Endothelial cell of umbilical vein (primary cell): Measurements from ENCODE around the gene RAD9B. TPM values are rescaled to one million over a fixed set of nuclear protein-coding genes. Genes with fewer than 3 reads are reported as not detected.

Source experiments
- BruUV-seq: library from RNA; stranded (reverse); fragments of 400-500 nt; replicated peaks from 2 replicates; lab custom pipeline; 2021; lab: Mats Ljungman, UMichigan
- CTCF ChIA-PET: fragments of 300-600, 350-600 bp; sonication (Branson Sonifier 250); formaldehyde crosslinking; loops from one replicate; lab custom pipeline; 2021; ENCODE audit warnings: antibody characterized with exemption, inconsistent platforms; lab: Charles Lee
- POLR2A ChIA-PET: fragments of 300-600, 350-600 bp; sonication (Branson Sonifier 250); formaldehyde crosslinking; loops from one replicate; lab custom pipeline; 2021; ENCODE audit warnings: antibody characterized with exemption, inconsistent platforms; lab: Charles Lee
- DNase-seq: peaks from one replicate; pipeline ENCODE4 v3.0.0-alpha.2; 2011; ENCODE audit warnings: low read depth, low spot score
- FAIRE-seq: peaks from 2 replicates; lab custom pipeline; 2011; peaks lifted over from hg19 to GRCh38; lab: Jason Lieb, UNC
- H2AFZ ChIP-seq: 2 replicates; pipeline ENCODE4 v1.6.0; 2012; ENCODE audit warnings: low read depth, low read length, control low read depth, inconsistent platforms
- H3K27ac ChIP-seq: 2 replicates; pipeline ENCODE4 v1.5.1; 2011; ENCODE audit warnings: low read depth, mild to moderate bottlenecking, control low read depth, low read length, moderate library complexity; ENCODE audit not compliant: insufficient read depth
- H3K27me3 ChIP-seq, 2 experiments: 2 replicates each; pipeline versions ENCODE4 v1.6.0 to v1.6.1; 2011; ENCODE audit warnings: low read length in 2 of 2, mixed read lengths in 1 of 2; ENCODE audit not compliant: control insufficient read depth in 2 of 2, insufficient read depth in 2 of 2
- H3K36me3 ChIP-seq, 2 experiments: 2 replicates in 1 of 2; 3 replicates in 1 of 2; pipeline ENCODE4 v1.5.1; 2011; ENCODE audit warnings: low read length in 2 of 2, mild to moderate bottlenecking in 1 of 2, moderate library complexity in 1 of 2; ENCODE audit not compliant: control insufficient read depth in 2 of 2, insufficient read depth in 2 of 2; ENCODE audit errors: extremely low read depth in 1 of 2
- H3K4me1 ChIP-seq: 3 replicates; pipeline ENCODE4 v1.5.1; 2011; ENCODE audit warnings: mild to moderate bottlenecking, low read length; ENCODE audit not compliant: control insufficient read depth, insufficient read depth; ENCODE audit errors: extremely low read depth
- H3K4me2 ChIP-seq: 2 replicates; pipeline ENCODE4 v1.6.1; 2011; ENCODE audit warnings: low read length, control low read depth, mixed read lengths; ENCODE audit not compliant: insufficient read depth
- H3K4me3 ChIP-seq, 3 experiments: fragments of 200-600 bp in 1 of 3; sonication (generic), shearing (Covaris generic) in 1 of 3; replicated peaks in 1 of 3; 2 replicates each; pipeline ENCODE4 v1.5.1; 2011 to 2016; ENCODE audit warnings: control low read depth in 3 of 3, low read length in 3 of 3, mild to moderate bottlenecking in 2 of 3, inconsistent platforms in 1 of 3, low read depth in 1 of 3, moderate library complexity in 1 of 3; ENCODE audit not compliant: insufficient read depth in 1 of 3
- H3K79me2 ChIP-seq: 2 replicates; pipeline ENCODE4 v1.6.0; 2012; ENCODE audit warnings: low read length, inconsistent platforms; ENCODE audit not compliant: control insufficient read depth, insufficient read depth
- H3K9ac ChIP-seq: replicated peaks from 2 replicates; pipeline ENCODE3; 2011; ENCODE audit warnings: low read length, control low read depth; ENCODE audit not compliant: insufficient read depth; ENCODE audit errors: extremely low read depth
- H3K9me1 ChIP-seq: replicated peaks from 3 replicates; pipeline ENCODE4 v1.6.0; 2011; ENCODE audit warnings: mild to moderate bottlenecking, low read length; ENCODE audit not compliant: control insufficient read depth, insufficient read depth; ENCODE audit errors: extremely low read depth
- H3K9me3 ChIP-seq: replicated peaks from 2 replicates; pipeline ENCODE4 v1.5.1; 2012; ENCODE audit warnings: low read length, inconsistent platforms; ENCODE audit not compliant: control insufficient read depth, insufficient read depth
- H4K20me1 ChIP-seq: replicated peaks from 2 replicates; pipeline ENCODE3; 2011; ENCODE audit warnings: mild to moderate bottlenecking, low read length; ENCODE audit not compliant: control insufficient read depth, insufficient read depth; ENCODE audit errors: extremely low read depth
- MYC ChIP-seq: IDR thresholded peaks from one replicate; pipeline ENCODE4 v1.6.1; 2011; ENCODE audit warnings: mild to moderate bottlenecking, low read depth, low read length
- dilution Hi-C: fragments of 300-500 bp; cut with MboI; formaldehyde crosslinking; loops from one replicate; pipeline ENCODE4 v1.15.0; 2019; ENCODE audit warnings: low sequenced_read_pairs; ENCODE audit not compliant: extremely low pct_ligation_motif_present
- intact Hi-C: fragments of 100-400 bp; cut with micrococcal nuclease; formaldehyde crosslinking; loops from one replicate; pipeline ENCODE4 v1.10.0; 2022
- polyA plus RNA-seq, 4 experiments: library from polyadenylated mRNA; depleted of rRNA in 3 of 4; stranded (reverse) in 3 of 4; unstranded in 1 of 4; fragments of >200 nt; gene quantifications; 2 replicates each; pipeline versions ENCODE4 v1.2.1 to v1.2.3, GENCODE V29; 2011 to 2012; ENCODE audit warnings: missing spikeins in 1 of 4
- total RNA-seq: library from RNA; stranded (reverse); gene quantifications from 2 replicates; pipeline ENCODE4 v1.2.3, GENCODE V29; 2021
- TF ChIP-seq, protein P1 (sequence below): IDR thresholded peaks from 2 replicates; pipeline ENCODE4 v1.6.1; 2011; ENCODE audit not compliant: insufficient read depth, insufficient read length
- TF ChIP-seq, protein P2 (sequence below), 2 donors: IDR thresholded peaks; 1 replicate in 1 of 2; 2 replicates in 1 of 2; pipeline ENCODE4 v1.5.1; 2011; ENCODE audit warnings: low read length in 2 of 2, mild to moderate bottlenecking in 2 of 2, moderate library complexity in 2 of 2, control low read depth in 1 of 2, inconsistent platforms in 1 of 2, low read depth in 1 of 2; ENCODE audit not compliant: insufficient read depth in 1 of 2; ENCODE audit errors: extremely low read depth in 1 of 2

The RAD9B gene
- total and polyA plus RNA-seq, 2 donors (not counting 3 experiments of a cell fraction or from before 2014, with no cell fraction given): 0.11 to 0.15 TPM

DNA sequence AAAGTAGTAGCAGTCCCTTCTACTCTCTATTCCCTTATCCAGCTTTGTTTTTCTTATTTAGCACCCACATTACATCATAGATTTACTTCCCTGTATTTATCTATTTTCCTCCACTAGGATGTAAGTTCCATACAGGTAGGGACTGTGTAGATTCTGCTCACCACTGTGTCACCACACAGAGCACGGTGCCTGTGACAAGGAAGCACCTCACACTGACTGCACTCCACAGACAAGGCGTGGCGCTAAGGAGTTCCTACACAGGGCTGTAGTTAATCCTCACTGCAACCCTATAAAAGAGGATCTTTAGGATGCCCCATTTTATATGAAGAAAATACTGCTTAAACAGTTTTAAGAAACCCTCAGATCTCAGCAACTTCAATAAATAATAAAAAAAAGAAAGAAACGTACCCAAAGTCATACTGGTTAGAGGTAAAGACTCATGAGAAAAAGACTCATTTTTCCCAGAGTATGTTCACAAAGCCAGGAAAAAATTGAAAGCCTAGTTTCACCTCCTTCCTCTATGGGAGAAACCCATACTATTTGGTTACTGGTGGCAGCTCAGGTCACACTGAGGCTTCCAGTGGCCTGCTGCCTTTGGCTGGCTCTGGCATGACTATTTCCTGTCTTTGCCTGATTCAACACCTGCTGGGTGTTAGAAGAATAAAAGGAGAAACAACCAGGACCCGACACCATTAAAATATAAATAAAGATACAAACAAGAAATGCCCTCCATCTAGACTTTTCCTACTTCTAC is 36.9 kb downstream of the RAD9B start:
- Histone ChIP-seq H3K4me1 (peaks cover 29% of the 10 kb centered on the region), H3K9me3 (no peaks in the 10 kb centered on the region), H3K4me3 (no peak overlapping the region), H3K36me3 (peaks cover 7 to 9% of the 10 kb centered on the region in 2 experiments), H3K4me2 (no peak overlapping the region), H3K9ac (no peak overlapping the region), H3K27me3 (no peaks in the 10 kb centered on the region), H3K27ac (no peak overlapping the region), H3K9me1 (no peaks in the 10 kb centered on the region), H3K79me2 (peaks cover 14% of the 10 kb centered on the region), H2AFZ (no peak overlapping the region), H4K20me1 (no peaks in the 10 kb centered on the region)
- ChIA-PET POLR2A (interaction anchor here (0.6 kb wide), 1 partner anchor 1763 kb away, joined by 3 read pairs; no protein-coding TSS in a partner anchor), CTCF (interaction anchor here (0.8 to 1.6 kb wide), 10 partner anchors 9 to 89 kb away, joined by 3 to 7 read pairs (median 4); partner anchors contain the start of genes ARPC3 and FAM216A)
- TF ChIP-seq MYC: no peak
- TF ChIP-seq, protein P1, sequence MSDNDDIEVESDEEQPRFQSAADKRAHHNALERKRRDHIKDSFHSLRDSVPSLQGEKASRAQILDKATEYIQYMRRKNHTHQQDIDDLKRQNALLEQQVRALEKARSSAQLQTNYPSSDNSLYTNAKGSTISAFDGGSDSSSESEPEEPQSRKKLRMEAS: no peak
- TF ChIP-seq, protein P2, sequence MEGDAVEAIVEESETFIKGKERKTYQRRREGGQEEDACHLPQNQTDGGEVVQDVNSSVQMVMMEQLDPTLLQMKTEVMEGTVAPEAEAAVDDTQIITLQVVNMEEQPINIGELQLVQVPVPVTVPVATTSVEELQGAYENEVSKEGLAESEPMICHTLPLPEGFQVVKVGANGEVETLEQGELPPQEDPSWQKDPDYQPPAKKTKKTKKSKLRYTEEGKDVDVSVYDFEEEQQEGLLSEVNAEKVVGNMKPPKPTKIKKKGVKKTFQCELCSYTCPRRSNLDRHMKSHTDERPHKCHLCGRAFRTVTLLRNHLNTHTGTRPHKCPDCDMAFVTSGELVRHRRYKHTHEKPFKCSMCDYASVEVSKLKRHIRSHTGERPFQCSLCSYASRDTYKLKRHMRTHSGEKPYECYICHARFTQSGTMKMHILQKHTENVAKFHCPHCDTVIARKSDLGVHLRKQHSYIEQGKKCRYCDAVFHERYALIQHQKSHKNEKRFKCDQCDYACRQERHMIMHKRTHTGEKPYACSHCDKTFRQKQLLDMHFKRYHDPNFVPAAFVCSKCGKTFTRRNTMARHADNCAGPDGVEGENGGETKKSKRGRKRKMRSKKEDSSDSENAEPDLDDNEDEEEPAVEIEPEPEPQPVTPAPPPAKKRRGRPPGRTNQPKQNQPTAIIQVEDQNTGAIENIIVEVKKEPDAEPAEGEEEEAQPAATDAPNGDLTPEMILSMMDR (IDR thresholded peaks at IDR 0.05; ENCODE audit: extremely low read depth in 1 of 2, insufficient read depth in 1 of 2, low read depth in 1 of 2, low read length in 2 of 2): no peak
- DNase-seq: peak; percentile 9
- FAIRE-seq: no peak
- no TSS peak for BruUV-seq
- dilution Hi-C loops: no loop called here
- intact Hi-C loops: no loop called here
